OCI-LY7 (cell line): ENCODE results near the gene KRT13. TPM values are rescaled to one million over a fixed set of nuclear protein-coding genes. Genes with fewer than 3 reads are reported as not detected.

Experiments used
- BruUV-seq: library from RNA; stranded (reverse); fragments of 400-500 nt; replicated peaks from 2 replicates; lab custom pipeline; 2021; lab: Mats Ljungman, UMichigan
- CTCF ChIA-PET: fragments of 300-600 bp; sonication (Branson Sonifier 250); formaldehyde crosslinking; loops from one replicate; lab custom pipeline; 2022; ENCODE audit warnings: antibody characterized with exemption; ENCODE audit not compliant: unreplicated experiment; lab: Charles Lee
- POLR2A ChIA-PET: fragments of 300-600 bp; sonication (Branson Sonifier 250); formaldehyde crosslinking; loops from one replicate; lab custom pipeline; 2022; ENCODE audit warnings: antibody characterized with exemption; lab: Charles Lee
- DNase-seq: peaks from one replicate; pipeline ENCODE4 v3.0.0-alpha.2; 2015; ENCODE audit warnings: low spot score
- H2AFZ ChIP-seq: fragments of 200-600 bp; sonication (generic), shearing (Covaris generic); 2 replicates; pipeline ENCODE4 v1.6.1; 2014; ENCODE audit warnings: mild to moderate bottlenecking, antibody characterized with exemption, low read length, moderate library complexity
- H3K27ac ChIP-seq: fragments of 200-600 bp; sonication (generic); 2 replicates; pipeline ENCODE4 v1.5.1; 2014; ENCODE audit warnings: mixed run types, low read depth, mild to moderate bottlenecking, moderate library complexity, low read length, inconsistent platforms; ENCODE audit not compliant: poor library complexity, severe bottlenecking
- H3K36me3 ChIP-seq: fragments of 200-600 bp; sonication (generic); 2 replicates; pipeline ENCODE4 v1.6.1; 2014; ENCODE audit warnings: mild to moderate bottlenecking, antibody characterized with exemption, low read length, moderate library complexity, mixed read lengths; ENCODE audit not compliant: insufficient read depth
- H3K4me1 ChIP-seq: fragments of 200-600 bp; sonication (generic); 2 replicates; pipeline ENCODE4 v1.5.1; 2014; ENCODE audit warnings: mild to moderate bottlenecking, low read length; ENCODE audit not compliant: insufficient read depth, poor library complexity, severe bottlenecking
- H3K4me2 ChIP-seq: fragments of 200-600 bp; sonication (generic); 2 replicates; pipeline ENCODE4 v1.6.1; 2014; ENCODE audit warnings: mild to moderate bottlenecking, low read length
- H3K4me3 ChIP-seq: fragments of 200-600 bp; sonication (generic); 2 replicates; pipeline ENCODE4 v1.5.1; 2014; ENCODE audit warnings: mild to moderate bottlenecking, low read depth, low read length; ENCODE audit not compliant: poor library complexity, severe bottlenecking
- H3K79me2 ChIP-seq: fragments of 200-600 bp; sonication (generic); 2 replicates; pipeline ENCODE4 v1.6.1; 2016; ENCODE audit warnings: low read depth, mild to moderate bottlenecking, low read length, moderate library complexity, mixed read lengths; ENCODE audit not compliant: insufficient read depth
- H3K9me2 ChIP-seq: fragments of 200-600 bp; sonication (generic); 2 replicates; pipeline ENCODE4 v1.6.1; 2016; ENCODE audit warnings: mild to moderate bottlenecking, low read length, mixed read lengths; ENCODE audit not compliant: insufficient read depth
- H3K9me3 ChIP-seq: fragments of 200-600 bp; sonication (generic); 2 replicates; pipeline ENCODE4 v1.6.1; 2014; ENCODE audit warnings: mild to moderate bottlenecking, mixed run types, low read length, mixed read lengths
- H4K20me1 ChIP-seq: fragments of 200-600 bp; sonication (generic); 2 replicates; pipeline ENCODE4 v1.6.1; 2014; ENCODE audit warnings: mild to moderate bottlenecking, antibody characterized with exemption, low read length, moderate library complexity, mixed read lengths; ENCODE audit not compliant: insufficient read depth
- CTCF ChIP-seq: fragments of 200-600 bp; sonication (generic); conservative IDR thresholded peaks from 2 replicates; pipeline ENCODE4 v1.5.1; 2014; ENCODE audit warnings: mild to moderate bottlenecking, antibody characterized with exemption, low read length, moderate library complexity, mixed read lengths
- EZH2phosphoT487 ChIP-seq: fragments of 200-600 bp; sonication (generic); IDR thresholded peaks from 2 replicates; pipeline ENCODE4 v1.6.1; 2018; ENCODE audit warnings: low read depth, borderline replicate concordance, mild to moderate bottlenecking, mixed run types, antibody characterized with exemption, low read length, moderate library complexity, mixed read lengths
- intact Hi-C: fragments of 100-400 bp; cut with micrococcal nuclease; formaldehyde crosslinking; loops from one replicate; pipeline ENCODE4 v1.10.0; 2022; ENCODE audit not compliant: unreplicated experiment
- total RNA-seq, 2 experiments: library from RNA; depleted of rRNA in 1 of 2; stranded (reverse); fragments of >200 nt in 1 of 2; shearing (Covaris generic) in 1 of 2; gene quantifications; 2 replicates each; pipeline ENCODE4 v1.2.3, GENCODE V29; 2014 to 2022

The KRT13 gene
- total RNA-seq, 2 experiments from 2014 or later = not detected

DNA sequence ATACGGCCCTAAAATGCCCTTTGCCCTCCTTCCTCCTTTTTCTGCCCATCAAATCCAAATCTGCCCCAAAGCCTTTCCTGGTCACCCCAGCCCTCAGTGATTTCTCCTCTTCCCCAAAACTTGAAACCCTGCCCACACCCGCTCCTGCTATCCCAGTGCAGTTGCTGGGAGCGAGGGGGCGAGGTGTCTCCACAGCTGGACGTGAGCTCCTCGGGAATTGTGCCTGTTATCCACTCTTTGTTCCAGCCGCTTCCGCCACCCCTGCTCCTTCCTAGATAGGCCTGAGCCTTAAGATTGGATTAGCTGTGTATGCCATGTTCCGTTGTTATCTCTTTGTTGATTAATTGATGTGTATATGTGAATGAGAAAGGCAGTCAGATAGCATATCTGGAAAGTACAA lies 21.9 kb downstream of the KRT13 start:
- no peak overlapping the region for H2AFZ ChIP-seq
- no peaks in the 10 kb centered on the region for H4K20me1 ChIP-seq
- H3K9me3 ChIP-seq = no peaks in the 10 kb centered on the region
- H3K9me2 ChIP-seq = no peaks in the 10 kb centered on the region
- intact Hi-C loops = no loop called here
- CTCF ChIA-PET = no interaction called here
- no peak overlapping the region for H3K4me2 ChIP-seq
- H3K4me1 ChIP-seq = no peaks in the 10 kb centered on the region
- H3K4me3 ChIP-seq = no peak overlapping the region
- no peaks in the 10 kb centered on the region for H3K79me2 ChIP-seq
- no peak for DNase-seq
- TF ChIP-seq EZH2phosphoT487 (no peak), CTCF (no peak)
- no peaks in the 10 kb centered on the region for H3K36me3 ChIP-seq
- POLR2A ChIA-PET = no interaction called here
- BruUV-seq = no TSS peak
- H3K27ac ChIP-seq = no peak overlapping the region

DNA sequence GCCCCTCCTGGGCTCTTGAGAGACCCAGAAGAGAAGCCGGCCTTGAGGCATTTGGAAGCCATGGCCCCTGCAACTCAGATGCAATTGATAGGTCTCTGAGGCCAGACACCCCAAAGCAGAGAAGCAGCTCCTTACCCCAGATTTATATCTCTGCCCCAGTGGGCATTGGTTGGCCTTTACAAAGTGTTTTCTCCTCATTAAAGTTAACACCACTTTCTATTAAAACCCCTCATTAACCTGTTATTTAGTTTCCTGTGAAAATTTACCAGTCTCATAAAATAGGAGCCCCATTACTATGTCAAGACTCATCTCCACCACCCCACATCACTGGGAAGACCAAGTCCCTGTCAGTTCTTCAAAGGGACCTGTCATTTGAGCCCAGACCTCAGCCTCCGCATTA lies 24.4 kb downstream of the KRT13 start, which contains the start of gene KRT35:
Gene KRT35, minus strand, starts transcription at position 116 of the 400 bp plus-strand sequence. Its CDS starts 54 bp downstream, at position 62.
- no peak for DNase-seq
- Histone ChIP-seq H3K4me3 (no peak within 1 kb of the TSS), H3K9me2 (no peaks in the 10 kb centered on the region), H3K4me2 (no peak within 1 kb of the TSS), H3K4me1 (no peaks in the 10 kb centered on the region), H2AFZ (no peak within 1 kb of the TSS), H4K20me1 (no peaks in the 10 kb centered on the region), H3K9me3 (no peaks in the 10 kb centered on the region), H3K36me3 (no peaks in the 10 kb centered on the region), H3K27ac (no peak within 1 kb of the TSS), H3K79me2 (no peaks in the 10 kb centered on the region)
- POLR2A ChIA-PET = no interaction called here
- intact Hi-C loops = no loop called here
- BruUV-seq = no TSS peak
- TF ChIP-seq EZH2phosphoT487 = no peak
- TF ChIP-seq CTCF = no peak
- CTCF ChIA-PET = no interaction called here

- no TSS peak for BruUV-seq
- Histone ChIP-seq H3K4me3 (no peak overlapping the region), H3K4me2 (no peak overlapping the region), H3K27ac (no peak overlapping the region), H2AFZ (no peak overlapping the region), H4K20me1 (no peaks in the 10 kb centered on the region), H3K79me2 (no peaks in the 10 kb centered on the region), H3K9me3 (no peaks in the 10 kb centered on the region), H3K9me2 (no peaks in the 10 kb centered on the region), H3K4me1 (no peaks in the 10 kb centered on the region), H3K36me3 (no peaks in the 10 kb centered on the region)
- POLR2A ChIA-PET = no interaction called here
- CTCF ChIA-PET = no interaction called here
- TF ChIP-seq CTCF (no peak), EZH2phosphoT487 (no peak)
- DNase-seq = no peak
- intact Hi-C loops = no loop called here
Measured at GRCh38 chr17:41480581-41480980, 24.8 kb downstream of the KRT13 start.
